HFFc6 (cell line): ENCODE results near the gene MAN1B1. TPM values are rescaled to one million over a fixed set of nuclear protein-coding genes. Genes with fewer than 3 reads are reported as not detected.
A peak's percentile ranks its signal among the peaks of the same experiment; 100 is the strongest.

Experiments
- DNase-seq: peaks from one replicate; pipeline ENCODE4 v3.0.0-alpha.2; 2018
- H3K27ac Mint-ChIP-seq: 2 replicates; pipeline ENCODE4 v1.8.0; 2020; ENCODE audit warnings: mild to moderate bottlenecking, mixed read lengths
- H3K27me3 Mint-ChIP-seq: 2 replicates; pipeline ENCODE4 v1.8.0; 2021; ENCODE audit warnings: mild to moderate bottlenecking, moderate library complexity, mixed read lengths; ENCODE audit not compliant: insufficient read depth
- H3K36me3 Mint-ChIP-seq: 2 replicates; pipeline ENCODE4 v1.8.0; 2021; ENCODE audit warnings: low read depth, mixed read lengths
- H3K4me1 Mint-ChIP-seq: 2 replicates; pipeline ENCODE4 v1.8.0; 2020; ENCODE audit warnings: low read depth, mixed read lengths
- H3K4me3 Mint-ChIP-seq: 2 replicates; pipeline ENCODE4 v1.8.0; 2020; ENCODE audit warnings: mild to moderate bottlenecking, moderate library complexity, mixed read lengths
- H3K9me3 Mint-ChIP-seq: 2 replicates; pipeline ENCODE4 v1.8.0; 2020; ENCODE audit warnings: mild to moderate bottlenecking, mixed read lengths
- CTCF ChIP-seq: fragments of 200-600 bp; sonication (generic); IDR thresholded peaks from 2 replicates; pipeline ENCODE4 v1.5.0; 2021; ENCODE audit warnings: antibody characterized with exemption, mild to moderate bottlenecking
- total RNA-seq, 6 experiments: library from RNA; stranded (reverse); fragmentation: NEBNext Ultra II Directional; extraction: Animal tissue kit (Norgen Biotek cat#: 25700); gene quantifications; 2 replicates in 1 of 6; 3 replicates in 5 of 6; pipeline ENCODE4 v1.2.3, GENCODE V29; 2021

The MAN1B1 gene
- total RNA-seq, 6 experiments from 2014 or later = 70.1 to 90.2 (median 77.6) TPM

GRCh38 chr9:137148661-137149060, 61.9 kb downstream of the MAN1B1 start:
- H3K27ac Mint-ChIP-seq = no peak overlapping the region

GRCh38 chr9:137149363-137149762, 62.6 kb downstream of the MAN1B1 start:
- H3K27ac Mint-ChIP-seq = no peak overlapping the region
- DNase-seq = no peak
- no peak for TF ChIP-seq CTCF
- H3K4me1 Mint-ChIP-seq = no peaks in the 10 kb centered on the region
- no peak overlapping the region for H3K4me3 Mint-ChIP-seq
- no peaks in the 10 kb centered on the region for H3K9me3 Mint-ChIP-seq
- H3K27me3 Mint-ChIP-seq = peaks cover 1% of the 10 kb centered on the region
- no peaks in the 10 kb centered on the region for H3K36me3 Mint-ChIP-seq

More at GRCh38 chr9:137148661-137149060, 61.9 kb downstream of the MAN1B1 start:
- Mint-ChIP-seq H3K4me3 (no peak overlapping the region), H3K27me3 (peaks cover 1% of the 10 kb centered on the region), H3K4me1 (no peaks in the 10 kb centered on the region), H3K9me3 (no peaks in the 10 kb centered on the region), H3K36me3 (no peaks in the 10 kb centered on the region)
- no peak for DNase-seq
- TF ChIP-seq CTCF = no peak

GRCh38 chr9:137149942-137150616, 63.3 kb downstream of the MAN1B1 start:
- Mint-ChIP-seq H3K4me1 (no peaks in the 10 kb centered on the region), H3K9me3 (no peaks in the 10 kb centered on the region), H3K4me3 (no peak overlapping the region), H3K27me3 (peaks cover 1% of the 10 kb centered on the region), H3K36me3 (no peaks in the 10 kb centered on the region), H3K27ac (no peak overlapping the region)
- no peak for DNase-seq
- no peak for TF ChIP-seq CTCF

GRCh38 chr9:137150617-137151457, 64.1 kb downstream of the MAN1B1 start:
- no peaks in the 10 kb centered on the region for H3K9me3 Mint-ChIP-seq
- no peak overlapping the region for H3K27ac Mint-ChIP-seq
- DNase-seq = peak; percentile 17
- no peak for TF ChIP-seq CTCF
- no peaks in the 10 kb centered on the region for H3K36me3 Mint-ChIP-seq
- peaks cover 1% of the 10 kb centered on the region for H3K27me3 Mint-ChIP-seq
- no peak overlapping the region for H3K4me3 Mint-ChIP-seq
- no peaks in the 10 kb centered on the region for H3K4me1 Mint-ChIP-seq

GRCh38 chr9:137152844-137153405, 66.1 kb downstream of the MAN1B1 start:
- no peak overlapping the region for H3K27ac Mint-ChIP-seq
- TF ChIP-seq CTCF = no peak
- H3K4me3 Mint-ChIP-seq = no peak overlapping the region
- H3K9me3 Mint-ChIP-seq = no peaks in the 10 kb centered on the region
- H3K27me3 Mint-ChIP-seq = peaks cover 1% of the 10 kb centered on the region
- no peaks in the 10 kb centered on the region for H3K36me3 Mint-ChIP-seq
- DNase-seq = no peak
- no peaks in the 10 kb centered on the region for H3K4me1 Mint-ChIP-seq
